Articular chondrocyte of knee joint (primary cell): ENCODE results near the gene OR1A1. TPM values are rescaled to one million over a fixed set of nuclear protein-coding genes. Genes with fewer than 3 reads are reported as not detected.

ENCODE experiments used
- total RNA-seq: library from RNA; depleted of rRNA; stranded (reverse); fragments of >200 nt; gene quantifications from 2 replicates; pipeline ENCODE4 v1.2.3, GENCODE V29; 2012

Gene OR1A1, protein sequence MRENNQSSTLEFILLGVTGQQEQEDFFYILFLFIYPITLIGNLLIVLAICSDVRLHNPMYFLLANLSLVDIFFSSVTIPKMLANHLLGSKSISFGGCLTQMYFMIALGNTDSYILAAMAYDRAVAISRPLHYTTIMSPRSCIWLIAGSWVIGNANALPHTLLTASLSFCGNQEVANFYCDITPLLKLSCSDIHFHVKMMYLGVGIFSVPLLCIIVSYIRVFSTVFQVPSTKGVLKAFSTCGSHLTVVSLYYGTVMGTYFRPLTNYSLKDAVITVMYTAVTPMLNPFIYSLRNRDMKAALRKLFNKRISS
- not detected in 2 replicates for total RNA-seq

DNA sequence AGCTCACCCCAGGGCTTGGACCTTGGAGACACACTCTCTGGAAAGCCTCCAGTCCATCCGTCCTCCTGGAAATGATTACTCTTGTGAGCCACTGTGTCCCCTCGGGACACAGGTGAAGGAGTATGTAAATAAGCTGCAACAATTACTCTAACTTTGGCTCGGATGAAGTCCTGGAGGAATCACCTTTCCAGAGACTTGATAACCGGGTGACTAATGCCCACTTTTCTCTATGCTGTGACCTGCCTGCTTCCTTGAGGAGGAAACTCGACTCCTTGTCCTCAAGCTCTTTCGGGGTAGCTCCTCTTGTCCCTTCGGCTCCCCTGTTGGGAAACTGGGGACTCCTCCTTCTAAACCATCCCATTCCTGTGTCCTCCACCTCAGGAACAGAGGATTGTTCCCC, at the start of gene OR1A1:
OR1A1 (plus strand) TSS at position 301 of the 400 bp plus-strand sequence. CDS start 7,954 bp downstream, outside the sequence.

DNA sequence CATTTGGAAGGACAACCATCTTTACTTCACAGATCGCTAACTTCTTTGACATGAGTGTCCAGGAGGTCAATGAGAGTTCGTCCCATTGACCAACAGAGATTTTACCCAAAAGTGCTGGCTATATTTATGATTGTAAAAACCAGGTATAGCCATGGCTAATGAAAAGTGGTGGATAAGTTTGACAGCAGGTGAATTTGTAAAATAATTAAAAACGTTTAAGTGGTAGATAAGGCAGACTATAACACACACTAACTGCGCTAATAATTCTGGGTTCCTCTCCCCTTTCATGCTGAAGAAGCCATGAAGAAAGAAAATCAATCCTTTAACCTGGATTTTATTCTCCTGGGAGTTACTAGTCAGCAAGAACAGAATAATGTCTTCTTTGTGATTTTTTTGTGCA, 10.2 kb upstream of the OR1A1 start, which contains the start of gene OR1A2:
OR1A2 (plus strand) TSS at position 301 of the 400 bp plus-strand sequence; CDS start at position 301, 0 bp downstream.

Other genes starting within 250 kb of the OR1A1 start
- not detected in 2 replicates for gene OR1D5, start 144.1 kb upstream of the OR1A1 start, total RNA-seq
- gene OR1D2, start 103.2 kb upstream of the OR1A1 start, total RNA-seq, result under 0.01 TPM in 1 of 2 replicates, not detected in the other
- gene OR1G1, start 80.1 kb upstream of the OR1A1 start, total RNA-seq, result not detected in 2 replicates
- gene OR1A2, start 10.1 kb upstream of the OR1A1 start, total RNA-seq, result not detected in 2 replicates
- gene OR3A1, start 90.7 kb downstream of the OR1A1 start, total RNA-seq, result 0.13 TPM in 1 of 2 replicates, not detected in the other
- gene OR3A2, start 178.6 kb downstream of the OR1A1 start, total RNA-seq, result 0.26 TPM in 1 of 2 replicates, not detected in the other
- not detected in 2 replicates for gene OR1E1, start 190.7 kb downstream of the OR1A1 start, total RNA-seq
- not detected in 2 replicates for gene OR3A3, start 203.7 kb downstream of the OR1A1 start, total RNA-seq
- gene OR1E2, start 226.2 kb downstream of the OR1A1 start, total RNA-seq, result 0.13 TPM in 1 of 2 replicates, not detected in the other